HTERT RPE-1 (cell line): Measurements from ENCODE around the gene IRF9.

Experiments used
- in situ Hi-C: fragments of 300-500 bp; cut with MboI; formaldehyde crosslinking; loops from 4 replicates; pipeline ENCODE4 v1.14.3; 2020; ENCODE audit warnings: low sequenced_read_pairs

IRF9 gene

DNA sequence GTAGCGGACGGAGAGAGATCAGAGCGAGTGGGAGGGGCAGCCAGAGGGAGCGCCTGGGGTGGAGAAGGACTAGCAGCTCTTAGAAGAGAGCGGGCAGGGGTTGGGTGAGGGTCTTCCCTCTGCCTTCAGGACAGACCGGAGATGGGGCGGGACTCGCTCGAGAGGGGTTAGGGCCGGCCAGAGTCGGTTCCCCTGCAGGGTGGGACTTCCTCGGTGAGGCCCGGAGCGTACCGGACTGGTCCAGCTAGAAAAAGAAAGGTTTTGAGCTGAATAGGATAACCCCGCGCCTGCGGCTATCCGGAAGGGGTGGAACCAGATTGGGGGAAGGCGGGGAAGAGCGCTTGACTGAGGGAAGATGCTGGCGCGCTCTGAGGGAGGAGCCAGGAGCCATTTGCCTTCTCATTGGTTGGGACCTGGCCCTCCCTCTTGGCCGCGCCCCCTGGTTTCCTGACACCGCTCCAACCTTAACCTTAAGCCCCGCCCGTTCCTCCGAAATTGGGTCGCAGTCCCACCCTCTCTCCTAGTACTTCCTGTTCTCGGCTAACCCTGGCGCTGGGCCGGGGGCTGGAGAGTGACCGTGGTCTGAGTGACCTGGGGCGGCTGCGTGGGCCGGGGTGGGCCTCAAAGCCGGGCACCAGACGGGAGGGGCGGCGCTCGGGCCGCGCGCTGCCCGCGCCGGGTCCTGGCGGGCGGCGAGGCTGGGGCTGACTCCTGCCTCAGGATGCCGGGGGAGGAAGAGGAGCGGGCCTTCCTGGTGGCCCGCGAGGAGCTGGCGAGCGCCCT lies 13.9 kb upstream of the IRF9 start, which contains the start of gene RNF31:
Gene RNF31, plus strand, starts transcription at position 521 of the 783 bp plus-strand sequence. Its CDS starts 201 bp downstream, at position 722.
- in situ Hi-C loops: no loop called here

DNA sequence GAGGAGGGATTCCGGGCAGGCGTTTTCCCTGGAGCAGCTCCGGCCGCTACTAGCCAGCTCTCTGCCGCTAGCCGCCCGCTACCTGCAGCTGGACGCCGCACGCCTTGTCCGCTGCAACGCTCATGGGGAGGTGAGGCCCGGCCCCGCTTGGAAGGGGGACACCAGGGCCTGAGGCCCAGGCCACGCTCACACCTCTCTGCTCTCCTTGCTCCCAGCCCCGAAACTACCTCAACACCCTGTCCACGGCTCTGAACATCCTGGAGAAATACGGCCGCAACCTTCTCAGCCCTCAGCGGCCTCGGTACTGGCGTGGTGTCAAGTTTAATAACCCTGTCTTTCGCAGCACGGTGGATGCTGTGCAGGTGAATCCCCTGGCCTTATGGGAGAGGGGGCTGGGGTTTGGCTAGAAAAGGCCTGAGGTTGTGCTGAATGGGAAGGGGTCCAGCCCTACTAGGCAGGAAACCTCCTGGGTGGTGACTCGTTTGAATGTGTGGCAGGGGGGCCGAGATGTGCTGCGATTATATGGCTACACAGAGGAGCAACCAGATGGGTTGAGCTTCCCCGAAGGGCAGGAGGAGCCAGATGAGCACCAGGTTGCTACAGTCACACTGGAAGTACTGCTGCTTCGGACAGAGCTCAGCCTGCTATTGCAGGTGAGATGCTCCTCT lies 13.2 kb upstream of the IRF9 start:
- in situ Hi-C loops: no loop called here

GRCh38 chr14:24149302-24149969 lies 11.6 kb upstream of the IRF9 start:
- in situ Hi-C loops: no loop called here

DNA sequence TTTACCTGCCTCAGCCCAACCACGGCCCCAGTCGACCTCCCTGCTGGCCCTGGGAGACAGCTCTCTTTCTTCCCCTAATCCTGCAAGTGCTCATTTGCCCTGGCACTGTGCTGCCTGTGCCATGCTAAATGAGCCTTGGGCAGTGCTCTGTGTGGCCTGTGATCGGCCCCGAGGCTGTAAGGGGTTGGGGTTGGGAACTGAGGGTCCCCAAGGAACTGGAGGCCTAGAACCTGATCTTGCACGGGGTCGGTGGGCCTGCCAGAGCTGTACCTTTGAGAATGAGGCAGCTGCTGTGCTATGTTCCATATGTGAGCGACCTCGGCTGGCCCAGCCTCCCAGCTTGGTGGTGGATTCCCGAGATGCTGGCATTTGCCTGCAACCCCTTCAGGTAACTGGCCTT lies 11.0 kb upstream of the IRF9 start:
- in situ Hi-C loops: no loop called here

- in situ Hi-C loops: no loop called here
Measured at GRCh38 chr14:24150567-24150966, 10.5 kb upstream of the IRF9 start.

DNA sequence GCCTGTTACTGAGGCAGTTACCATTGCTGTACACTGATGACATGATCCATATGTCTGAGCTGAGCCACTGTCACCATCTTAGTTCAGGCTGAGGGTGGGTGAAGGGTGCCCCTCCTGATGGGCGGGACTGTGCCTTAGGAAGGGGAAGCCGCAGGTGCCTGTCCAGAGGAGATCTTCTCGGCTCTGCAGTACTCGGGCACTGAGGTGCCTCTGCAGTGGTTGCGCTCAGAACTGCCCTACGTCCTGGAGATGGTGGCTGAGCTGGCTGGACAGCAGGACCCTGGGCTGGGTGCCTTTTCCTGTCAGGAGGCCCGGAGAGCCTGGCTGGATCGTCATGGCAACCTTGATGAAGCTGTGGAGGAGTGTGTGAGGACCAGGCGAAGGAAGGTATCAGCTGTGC lies 10.1 kb upstream of the IRF9 start:
- in situ Hi-C loops: no loop called here

DNA sequence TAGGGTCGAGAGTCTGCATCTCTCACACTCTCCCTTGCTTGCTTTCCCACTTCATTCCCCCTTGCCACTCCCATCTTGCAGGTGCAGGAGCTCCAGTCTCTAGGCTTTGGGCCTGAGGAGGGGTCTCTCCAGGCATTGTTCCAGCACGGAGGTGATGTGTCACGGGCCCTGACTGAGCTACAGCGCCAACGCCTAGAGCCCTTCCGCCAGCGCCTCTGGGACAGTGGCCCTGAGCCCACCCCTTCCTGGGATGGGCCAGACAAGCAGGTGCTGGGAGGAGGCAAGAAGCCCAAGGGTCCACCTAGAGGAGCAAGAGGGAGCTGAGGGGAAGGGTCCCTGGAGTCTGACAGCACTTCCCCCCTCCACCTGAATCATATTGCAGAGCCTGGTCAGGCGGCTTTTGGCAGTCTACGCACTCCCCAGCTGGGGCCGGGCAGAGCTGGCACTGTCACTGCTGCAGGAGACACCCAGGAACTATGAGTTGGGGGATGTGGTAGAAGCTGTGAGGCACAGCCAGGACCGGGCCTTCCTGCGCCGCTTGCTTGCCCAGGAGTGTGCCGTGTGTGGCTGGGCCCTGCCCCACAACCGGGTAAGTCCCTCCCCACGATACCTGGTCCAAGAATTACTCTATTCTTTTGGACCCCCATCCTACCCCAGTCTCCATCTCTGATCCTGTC lies 9.5 kb upstream of the IRF9 start:
- in situ Hi-C loops: no loop called here

DNA sequence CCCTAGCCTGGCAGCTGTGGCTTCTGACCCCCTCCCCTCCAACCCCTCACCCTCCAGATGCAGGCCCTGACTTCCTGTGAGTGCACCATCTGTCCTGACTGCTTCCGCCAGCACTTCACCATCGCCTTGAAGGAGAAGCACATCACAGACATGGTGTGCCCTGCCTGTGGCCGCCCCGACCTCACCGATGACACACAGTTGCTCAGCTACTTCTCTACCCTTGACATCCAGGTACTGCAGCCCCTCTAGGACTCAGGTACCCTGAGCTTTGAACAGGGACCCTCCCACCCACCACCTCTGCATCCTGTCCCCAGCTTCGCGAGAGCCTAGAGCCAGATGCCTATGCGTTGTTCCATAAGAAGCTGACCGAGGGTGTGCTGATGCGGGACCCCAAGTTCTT lies 6.0 kb upstream of the IRF9 start:
- in situ Hi-C loops: no loop called here

- in situ Hi-C loops: no loop called here
Measured at GRCh38 chr14:24156840-24157239, 4.2 kb upstream of the IRF9 start.

- in situ Hi-C loops: no loop called here
Measured at GRCh38 chr14:24157331-24157730, 3.7 kb upstream of the IRF9 start.

DNA sequence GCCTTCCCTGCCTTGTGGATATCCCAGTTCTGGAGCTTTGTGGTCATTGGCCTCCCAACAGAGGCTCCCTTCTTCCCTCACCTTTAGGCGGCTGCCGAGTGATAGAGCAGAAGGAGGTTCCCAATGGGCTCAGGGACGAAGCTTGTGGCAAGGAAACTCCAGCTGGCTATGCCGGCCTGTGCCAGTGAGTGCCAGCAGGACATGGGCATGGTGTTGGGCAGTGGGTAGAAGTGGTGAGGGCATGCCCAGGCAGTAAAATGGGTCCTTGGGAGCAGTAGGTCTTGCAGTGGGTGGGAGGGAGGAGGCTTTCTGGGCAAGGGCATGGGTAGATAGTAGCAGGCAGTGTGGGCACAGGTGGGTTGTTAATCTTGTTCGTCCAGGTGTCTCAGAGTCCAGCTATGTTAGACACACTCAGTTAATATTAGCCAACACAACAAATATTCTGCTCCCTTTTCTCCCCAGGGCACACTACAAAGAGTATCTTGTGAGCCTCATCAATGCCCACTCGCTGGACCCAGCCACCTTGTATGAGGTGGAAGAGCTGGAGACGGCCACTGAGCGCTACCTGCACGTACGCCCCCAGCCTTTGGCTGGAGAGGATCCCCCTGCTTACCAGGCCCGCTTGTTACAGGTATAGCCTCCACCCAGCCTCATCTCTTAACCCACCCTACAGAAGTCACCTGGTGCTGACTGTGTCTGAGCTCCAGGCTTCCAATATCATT lies 1.1 kb upstream of the IRF9 start:
- in situ Hi-C loops: no loop called here

DNA sequence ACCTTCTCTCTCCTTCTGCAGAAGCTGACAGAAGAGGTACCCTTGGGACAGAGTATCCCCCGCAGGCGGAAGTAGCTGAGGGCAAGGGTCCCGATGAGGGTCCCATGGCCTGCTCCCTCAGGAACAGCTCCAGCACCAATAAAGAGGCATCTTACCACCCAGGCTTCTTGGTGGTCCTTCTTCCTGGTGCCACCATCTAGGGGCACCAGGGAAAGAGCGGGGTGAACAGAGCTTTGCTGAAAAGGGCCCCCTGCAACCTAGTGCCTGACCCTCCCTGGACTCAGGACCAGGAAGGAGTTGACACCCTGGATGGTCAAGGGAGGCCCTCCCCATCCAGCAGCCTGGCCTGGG lies 591 bp upstream of the IRF9 start:
- in situ Hi-C loops: no loop called here

DNA sequence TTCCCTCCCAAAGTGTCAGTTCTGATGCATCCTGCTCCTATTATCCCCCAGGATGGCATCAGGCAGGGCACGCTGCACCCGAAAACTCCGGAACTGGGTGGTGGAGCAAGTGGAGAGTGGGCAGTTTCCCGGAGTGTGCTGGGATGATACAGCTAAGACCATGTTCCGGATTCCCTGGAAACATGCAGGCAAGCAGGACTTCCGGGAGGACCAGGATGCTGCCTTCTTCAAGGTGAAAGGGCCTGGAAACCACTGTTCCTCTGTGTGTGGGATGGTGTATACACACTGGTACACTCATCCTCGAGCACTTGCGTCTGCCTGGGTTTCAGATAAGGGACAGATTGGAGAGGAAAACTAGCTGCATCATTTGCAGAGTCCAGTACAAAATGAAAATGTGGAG lies 1.0 kb downstream of the IRF9 start:
- in situ Hi-C loops: no loop called here

- in situ Hi-C loops: no loop called here
Measured at GRCh38 chr14:24164518-24164991, 3.5 kb downstream of the IRF9 start.

- in situ Hi-C loops: no loop called here
Measured at GRCh38 chr14:24165785-24166184, 4.7 kb downstream of the IRF9 start.

GRCh38 chr14:24167469-24168114 lies 6.5 kb downstream of the IRF9 start:
- in situ Hi-C loops: no loop called here

DNA sequence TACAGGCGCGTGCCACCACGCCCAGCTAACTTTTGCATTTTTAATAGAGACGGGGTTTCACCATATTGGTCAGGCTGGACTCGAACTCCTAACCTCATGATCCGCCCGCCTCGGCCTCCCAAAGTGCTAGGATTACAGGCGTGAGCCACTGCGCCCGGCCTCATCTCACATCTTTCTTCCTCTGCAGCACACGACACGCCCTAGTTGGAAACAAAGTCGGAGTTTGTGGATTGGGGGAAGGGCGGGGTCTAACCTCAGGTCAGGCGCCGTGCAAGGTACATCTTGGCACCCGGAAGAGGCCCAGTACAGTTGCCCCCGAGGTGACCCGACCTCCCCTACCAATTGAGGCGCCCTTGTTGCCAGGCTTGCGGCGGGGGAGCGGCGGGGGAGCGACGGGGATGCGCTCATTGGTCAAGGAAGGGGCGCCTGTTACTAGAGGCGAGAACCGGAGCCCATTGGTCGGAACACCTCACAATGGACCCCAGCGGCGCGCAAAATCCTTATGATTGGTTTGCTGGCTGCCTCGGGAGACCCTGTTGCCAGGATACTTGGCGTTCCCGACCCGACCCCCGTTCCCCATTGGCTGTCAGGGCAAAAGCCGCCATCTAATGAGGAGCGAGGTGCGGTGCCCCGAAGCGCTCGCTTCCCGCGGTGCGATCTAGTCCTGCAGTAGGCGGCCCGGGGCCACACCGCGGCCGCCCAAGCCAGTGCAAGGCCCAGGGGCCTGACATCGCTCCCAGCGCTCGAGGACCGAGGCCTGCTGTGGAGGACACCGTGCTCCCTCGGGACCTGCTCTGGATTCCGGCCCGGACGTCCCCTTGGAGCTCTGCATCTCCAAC lies 10.6 kb downstream of the IRF9 start, which contains the start of gene REC8:
Gene REC8, plus strand, starts transcription at position 659 of the 839 bp plus-strand sequence. CDS start 473 bp downstream, outside the sequence.
- in situ Hi-C loops: no loop called here

- in situ Hi-C loops: no loop called here
Measured at GRCh38 chr14:24172261-24172860, 11.3 kb downstream of the IRF9 start.

DNA sequence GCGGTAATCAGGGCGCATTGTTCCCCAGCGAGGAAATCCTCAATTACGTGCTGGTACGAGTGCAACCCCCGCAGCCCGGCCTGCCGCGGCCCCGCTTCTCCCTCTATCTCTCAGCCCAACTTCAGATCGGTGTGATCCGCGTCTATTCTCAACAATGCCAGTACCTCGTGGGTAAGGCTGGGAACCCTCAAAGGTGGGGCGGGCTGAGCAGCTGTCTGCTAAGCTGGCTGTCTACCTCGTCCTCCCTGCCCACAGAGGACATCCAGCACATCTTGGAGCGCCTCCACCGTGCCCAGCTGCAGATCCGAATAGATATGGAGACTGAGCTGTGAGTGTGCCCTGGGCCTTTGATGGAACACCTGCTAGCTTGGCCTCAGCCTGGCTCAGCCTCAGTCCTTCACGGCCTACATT lies 11.8 kb downstream of the IRF9 start:
- in situ Hi-C loops: no loop called here
